GM19372 (cell line): Measurements from ENCODE around the gene SPTB.
"Not testable (repeated sequence)": the region's sequence is repeated elsewhere in the genome, so short reads cannot be mapped to it uniquely, and the experiment has no call there.

Experiments used
- ATAC-seq: cut with Tn5 transposase; IDR thresholded peaks from one replicate; pipeline ENCODE4 v1.9.1; 2021; ENCODE audit warnings: mild to moderate bottlenecking, low read depth, moderate library complexity; ENCODE audit not compliant: unreplicated experiment

SPTB gene

DNA sequence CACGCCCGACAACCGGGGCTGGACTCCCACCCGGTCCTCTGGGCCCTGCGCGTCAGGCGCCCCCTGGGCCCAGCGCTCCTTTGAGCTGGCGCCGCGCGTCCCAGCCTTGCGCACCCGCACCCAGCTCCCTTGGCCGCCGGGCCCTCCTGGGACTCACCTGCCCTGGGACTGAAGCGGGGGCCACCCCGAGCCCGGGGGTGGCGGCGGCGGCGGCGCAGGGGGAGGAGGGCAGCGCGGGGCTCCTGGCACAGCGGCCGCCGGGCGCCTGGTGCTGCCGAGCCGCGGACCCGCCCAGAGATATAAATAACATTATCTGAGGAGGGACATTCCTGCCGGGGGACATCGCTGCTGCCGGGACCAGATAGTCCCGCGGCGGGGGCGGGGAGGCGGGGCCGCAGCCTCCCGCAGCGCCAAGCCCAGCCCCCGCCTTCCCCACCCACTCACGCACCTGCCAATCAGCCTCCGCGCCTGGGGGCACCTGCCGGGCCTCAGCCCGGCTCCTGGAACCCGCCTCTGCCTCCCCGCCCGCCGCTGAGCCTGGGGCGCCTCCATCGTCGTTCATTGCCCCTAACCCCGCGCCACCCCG lies at the start of gene SPTB:
Gene SPTB, minus strand, starts transcription at position 273 of the 586 bp plus-strand sequence. CDS start 56,813 bp downstream, outside the sequence.
- no peak for ATAC-seq

DNA sequence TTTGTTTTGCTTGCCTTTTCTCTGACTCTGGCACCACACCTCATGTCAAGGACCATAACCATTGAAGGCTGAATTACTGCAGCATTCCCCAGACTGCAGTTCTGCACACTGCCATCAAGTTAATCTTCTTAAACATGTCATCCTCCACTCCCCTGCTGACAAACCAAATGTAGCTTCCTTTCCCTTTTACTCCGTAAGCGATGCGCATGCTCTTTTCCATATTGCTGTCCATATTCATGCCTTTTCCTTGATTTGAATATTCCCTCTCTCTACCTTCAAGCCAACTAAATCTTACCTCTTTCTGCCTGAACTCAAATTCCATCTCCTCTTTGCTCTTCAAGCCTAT lies 49.3 kb upstream of the SPTB start:
- ATAC-seq, result no peak

DNA sequence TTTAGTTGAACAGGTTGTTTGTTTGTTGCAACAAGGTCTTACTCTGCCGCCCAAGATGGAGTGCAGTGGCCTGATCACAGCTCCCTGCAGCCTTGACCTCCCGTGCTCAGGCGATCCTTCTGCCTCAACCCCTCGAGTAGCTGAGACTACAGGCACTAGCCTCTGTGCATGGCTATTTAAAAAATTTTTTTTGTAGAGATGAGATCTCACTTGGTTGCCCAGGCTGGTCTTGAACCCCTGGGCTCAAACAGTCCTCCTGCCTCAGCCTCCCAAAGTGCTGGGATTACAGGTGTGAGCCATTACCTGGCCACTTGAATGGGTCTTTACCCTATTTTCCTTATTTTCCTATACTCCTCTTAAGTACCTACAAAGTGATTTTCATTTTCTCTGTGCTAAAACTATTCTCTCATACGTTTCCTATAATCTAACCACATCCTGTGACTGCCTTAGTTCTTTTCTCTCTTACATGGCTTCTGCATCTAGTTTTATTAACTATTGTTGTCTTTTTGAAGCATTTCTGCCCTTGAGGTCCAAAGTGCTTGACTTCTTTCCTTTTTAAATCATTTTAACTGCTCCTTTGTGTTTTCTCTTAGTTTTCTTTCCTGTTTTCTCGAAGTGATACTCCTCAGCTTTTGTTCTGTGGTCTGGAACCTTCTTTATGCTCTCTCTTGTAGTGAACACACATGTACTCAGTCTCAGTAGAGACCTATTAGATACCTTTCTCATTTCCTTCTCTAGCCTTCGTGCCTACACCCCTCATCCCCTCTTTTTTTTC lies 48.7 kb upstream of the SPTB start:
- ATAC-seq, result peak; percentile 68

GRCh38 chr14:64927031-64927430 lies 47.3 kb upstream of the SPTB start:
- ATAC-seq, result no peak

- no peak for ATAC-seq
These were observed 46.8 kb upstream of the SPTB start for GRCh38 chr14:64926398-64926995.

DNA sequence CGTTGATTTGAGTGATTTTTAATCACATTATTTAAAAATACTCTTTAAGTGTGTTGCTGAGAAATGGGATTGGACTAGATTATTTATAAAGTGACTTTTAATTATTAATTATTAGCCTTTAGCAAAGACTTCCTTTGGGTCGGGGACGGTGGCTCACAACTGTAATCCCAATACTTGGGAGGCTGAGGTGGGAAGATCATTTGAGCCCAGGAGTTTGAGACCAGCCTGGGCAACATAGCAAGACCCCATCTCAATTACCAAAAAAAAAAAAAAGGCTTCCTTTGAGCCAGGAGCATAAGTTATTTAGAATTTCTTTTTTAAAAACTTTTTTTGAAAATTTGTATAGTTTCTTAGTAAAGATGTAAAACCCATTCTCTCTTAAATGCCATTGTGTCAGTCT lies 43.3 kb upstream of the SPTB start:
- no peak for ATAC-seq

DNA sequence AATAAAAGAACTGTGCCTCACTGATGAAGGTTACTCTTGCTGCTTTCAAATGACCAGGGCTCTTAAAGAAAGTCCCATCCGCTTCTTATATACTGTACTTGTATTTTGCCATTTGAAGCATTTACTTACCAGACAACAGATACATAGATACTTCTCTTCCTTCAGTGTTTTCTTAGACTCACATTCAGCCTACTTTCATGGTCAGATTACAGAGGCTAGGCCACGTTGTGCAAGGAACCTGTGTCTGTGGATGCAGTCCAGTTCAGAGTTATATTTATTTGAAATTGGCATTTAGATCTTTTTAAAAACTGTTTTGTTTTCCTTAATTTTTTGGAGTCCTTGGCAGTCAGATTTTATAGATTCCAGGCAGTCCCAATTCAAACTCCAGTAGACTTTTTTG lies 40.8 kb upstream of the SPTB start:
- ATAC-seq, result no peak

- no peak for ATAC-seq
These were observed 39.9 kb upstream of the SPTB start for GRCh38 chr14:64919618-64920017.

DNA sequence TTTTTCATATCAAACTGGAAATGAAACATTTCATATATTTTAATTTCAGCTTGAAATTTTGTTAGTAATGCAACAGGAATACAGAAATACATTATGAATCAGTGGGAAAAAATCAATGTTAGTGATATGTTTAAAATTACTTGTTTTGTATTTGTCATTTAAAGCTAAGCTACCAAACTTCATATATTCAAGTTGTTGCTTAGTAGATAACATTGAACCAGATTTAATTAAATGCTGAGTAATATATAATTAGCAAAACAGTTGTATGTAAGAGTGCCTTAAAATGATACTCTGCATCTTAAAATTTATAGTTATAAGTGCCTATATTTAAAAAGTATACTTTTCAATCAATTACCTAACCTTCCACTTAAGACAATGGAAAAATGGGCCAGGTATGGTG lies 39.5 kb upstream of the SPTB start:
- no peak for ATAC-seq

- ATAC-seq, result no peak
These were observed 38.5 kb upstream of the SPTB start for GRCh38 chr14:64918216-64918615.

DNA sequence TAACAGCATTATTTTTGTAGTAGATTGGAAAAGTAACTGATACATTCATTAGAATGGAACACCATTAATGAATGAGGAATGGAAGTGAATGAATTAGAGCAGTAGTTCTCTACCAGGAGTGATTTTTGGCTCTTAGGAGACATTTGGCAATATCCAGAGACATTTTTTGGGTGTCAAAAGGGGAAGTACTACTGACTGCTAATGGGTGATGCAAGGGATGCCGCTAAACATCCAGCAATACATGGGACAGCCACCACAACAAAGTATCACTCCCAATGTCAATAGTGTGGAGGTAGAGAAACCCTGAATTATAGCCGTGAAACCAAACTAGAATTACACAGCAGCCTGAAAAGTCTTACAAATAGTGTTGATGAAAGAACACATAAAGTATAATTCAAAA lies 36.1 kb upstream of the SPTB start:
- no peak for ATAC-seq

DNA sequence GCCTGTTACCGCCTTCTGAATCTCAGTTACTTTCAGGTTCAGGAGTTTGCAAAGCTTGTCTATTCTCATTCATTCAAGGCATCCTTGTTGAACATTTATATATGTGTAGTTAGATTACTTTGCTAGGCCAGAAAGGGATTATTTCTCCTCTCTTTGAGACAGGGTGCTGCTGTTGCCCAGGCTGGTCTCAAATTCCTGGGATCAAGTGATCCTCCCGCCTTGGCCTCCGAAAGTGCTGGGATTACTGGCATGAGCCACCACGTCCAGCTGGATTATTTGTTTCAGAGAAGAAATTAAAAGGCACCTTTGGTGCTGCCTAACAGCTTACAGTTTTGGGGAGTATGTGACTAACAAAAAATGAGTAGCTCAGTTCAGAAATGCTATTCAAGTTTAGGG lies 35.3 kb upstream of the SPTB start:
- ATAC-seq, result no peak

- peak; percentile 95 for ATAC-seq
These were observed 34.7 kb upstream of the SPTB start, which contains the start of gene CHURC1 for GRCh38 chr14:64914237-64915028. TSS of gene CHURC1 (plus strand) at chr14:64914455. CDS start at chr14:64914496, 41 bp downstream.

DNA sequence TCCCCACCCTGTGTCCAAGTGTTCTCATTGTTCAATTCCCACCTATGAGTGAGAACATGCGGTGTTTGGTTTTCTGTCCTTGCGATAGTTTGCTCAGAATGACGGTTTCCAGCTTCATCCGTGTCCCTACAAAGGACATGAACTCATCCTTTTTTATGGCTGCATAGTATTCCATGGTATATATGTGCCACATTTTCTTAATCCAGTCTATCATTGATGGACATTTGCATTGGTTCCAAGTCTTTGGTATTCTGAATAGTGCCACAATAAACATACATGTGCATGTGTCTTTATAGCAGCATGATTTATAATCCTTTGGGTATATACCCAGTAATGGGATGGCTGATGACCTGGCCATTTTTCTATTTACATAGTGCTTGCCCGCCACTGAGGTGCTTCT lies 33.8 kb upstream of the SPTB start:
- not testable (repeated sequence) for ATAC-seq

GRCh38 chr14:64912261-64912660 lies 32.6 kb upstream of the SPTB start:
- no peak for ATAC-seq

DNA sequence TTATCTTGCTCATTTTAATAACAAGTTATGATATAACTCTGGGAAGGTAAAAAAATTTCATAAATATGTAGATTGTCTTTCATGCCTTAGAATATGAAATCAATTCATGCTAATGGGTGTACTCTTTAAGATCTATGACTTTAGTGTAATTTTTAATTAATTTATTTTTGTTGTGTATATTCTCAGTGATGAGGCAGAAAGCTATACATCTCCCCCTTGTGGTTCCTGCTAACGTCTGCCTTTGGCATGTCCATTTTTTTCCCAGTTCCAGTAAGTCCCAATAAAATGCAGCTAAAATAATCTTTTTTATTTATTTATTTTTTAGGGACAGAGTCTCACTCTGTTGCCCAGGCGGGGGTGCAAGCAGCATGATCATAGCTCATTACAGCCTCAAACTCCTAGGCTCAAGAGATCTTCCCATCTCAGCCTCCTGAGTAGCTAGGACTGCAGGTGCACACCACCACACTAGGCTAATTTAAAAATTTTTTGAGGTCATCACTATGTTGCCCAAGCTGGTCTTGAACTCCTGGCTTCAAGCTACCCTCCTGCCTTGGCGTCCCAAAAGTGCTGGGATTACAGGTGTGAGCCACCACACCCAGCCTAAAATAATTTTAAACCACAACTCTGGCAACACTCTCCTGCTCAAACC lies 31.3 kb upstream of the SPTB start:
- ATAC-seq, result no peak

- ATAC-seq, result no peak
These were observed 26.3 kb upstream of the SPTB start for GRCh38 chr14:64906022-64906421.

GRCh38 chr14:64899958-64900357 lies 20.3 kb upstream of the SPTB start:
- no peak for ATAC-seq

GRCh38 chr14:64891839-64892375 lies 12.2 kb upstream of the SPTB start:
- no peak for ATAC-seq

- no peak for ATAC-seq
These were observed 11.6 kb upstream of the SPTB start for GRCh38 chr14:64891173-64891838.
